HG03175 (cell line): ENCODE results near the gene VSIG10L2.
"Not testable (repeated sequence)": the region's sequence is repeated elsewhere in the genome, so short reads cannot be mapped to it uniquely, and the experiment has no call there.

Experiments
- ATAC-seq: cut with Tn5 transposase; IDR thresholded peaks from one replicate; pipeline ENCODE4 v1.9.1; 2021; ENCODE audit warnings: mild to moderate bottlenecking, moderate library complexity; ENCODE audit not compliant: unreplicated experiment

Gene VSIG10L2

DNA sequence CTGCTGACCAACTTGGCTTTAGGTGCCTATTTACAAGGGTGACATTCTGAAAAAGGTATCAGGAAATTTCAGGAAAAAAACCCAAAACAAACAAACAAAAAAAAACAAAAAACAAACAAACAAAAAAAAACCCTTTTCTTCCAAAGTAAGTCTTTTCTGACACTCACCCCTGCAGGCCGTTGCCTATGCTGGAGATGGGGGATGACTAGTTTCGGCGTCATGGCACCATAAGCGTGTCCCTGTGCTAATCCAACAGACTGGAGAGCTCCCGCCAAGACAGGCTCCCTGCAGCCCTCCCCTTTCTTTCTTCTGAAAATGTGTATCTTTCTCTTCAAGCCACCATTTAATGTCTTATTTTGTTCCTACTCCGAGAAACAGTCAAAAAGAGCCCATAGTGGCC is 13.7 kb downstream of the VSIG10L2 start:
- ATAC-seq: no peak

DNA sequence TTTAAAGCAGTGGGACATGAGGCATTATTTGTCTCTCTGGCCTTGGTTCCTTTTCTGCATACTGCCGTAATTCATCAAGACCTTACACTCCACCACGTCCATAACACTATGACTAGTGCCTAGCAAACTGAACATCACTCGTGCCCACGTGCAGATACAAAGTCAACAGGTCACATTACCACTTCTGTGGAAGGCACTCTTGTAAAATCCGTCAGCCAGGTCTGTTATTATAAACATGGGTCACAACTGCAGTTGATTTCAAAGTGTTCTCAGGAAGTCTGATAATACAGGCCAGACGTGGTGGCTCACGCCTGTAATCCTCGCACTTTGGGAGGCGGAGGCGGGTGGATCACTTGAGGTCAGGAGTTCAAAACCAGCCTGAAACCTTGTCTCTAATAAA is 14.1 kb downstream of the VSIG10L2 start:
- ATAC-seq: no peak

DNA sequence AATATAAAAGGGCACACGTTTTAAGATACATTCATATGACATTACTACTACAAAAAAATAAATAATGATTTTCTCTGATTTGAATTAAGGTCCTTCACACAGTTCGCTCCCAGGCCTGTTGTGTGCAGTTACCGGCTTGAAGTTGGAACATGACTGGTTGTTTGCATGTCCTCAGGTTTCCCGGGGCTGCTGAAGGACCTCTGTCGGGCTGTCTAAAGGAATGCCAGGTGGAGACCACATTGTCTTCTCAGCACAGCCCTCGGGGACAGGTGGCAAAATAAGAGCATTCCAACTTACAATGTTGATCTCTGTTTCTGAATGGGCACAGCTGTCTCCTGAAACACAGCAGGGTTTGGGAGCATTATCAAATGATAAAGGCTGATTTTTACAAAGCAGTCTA is 14.9 kb downstream of the VSIG10L2 start:
- no peak for ATAC-seq

DNA sequence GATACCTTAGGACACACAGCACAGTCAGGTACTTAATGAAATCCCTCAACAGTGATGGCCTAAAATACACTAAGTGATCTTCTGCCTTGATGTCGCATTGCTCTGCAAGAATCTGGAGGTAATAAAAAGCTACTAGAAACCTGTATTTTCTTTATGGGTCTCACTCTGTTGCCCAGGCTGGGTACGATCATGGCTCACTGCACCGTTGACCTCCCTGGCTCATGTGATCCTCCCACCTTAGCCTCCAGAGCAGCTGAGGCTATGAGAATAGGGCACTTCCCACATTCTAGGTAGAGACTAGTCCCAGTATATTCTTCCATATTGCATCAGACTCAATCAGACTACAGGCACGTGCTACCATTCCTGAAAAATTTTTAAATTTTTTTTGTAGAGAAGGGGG is 21.7 kb downstream of the VSIG10L2 start:
- no peak for ATAC-seq

DNA sequence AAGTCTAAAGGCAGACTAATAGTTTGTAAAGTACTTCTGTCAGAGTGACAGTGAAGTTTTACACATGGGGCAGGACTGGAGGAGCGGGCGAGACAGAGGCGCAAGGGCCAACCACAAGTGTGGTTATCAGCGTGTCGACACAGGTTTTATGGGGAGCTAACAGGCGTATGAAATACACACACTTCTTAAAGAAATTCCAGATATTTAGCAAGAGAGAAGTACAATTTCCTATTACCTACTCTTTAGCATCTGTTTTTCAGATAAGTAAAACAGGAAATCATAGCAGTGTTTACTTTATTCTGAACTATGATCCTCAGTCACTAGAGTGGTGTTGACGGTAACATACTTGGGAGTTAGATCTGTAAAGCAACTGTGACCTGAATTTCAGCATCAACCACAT is 22.5 kb downstream of the VSIG10L2 start:
- no peak for ATAC-seq

DNA sequence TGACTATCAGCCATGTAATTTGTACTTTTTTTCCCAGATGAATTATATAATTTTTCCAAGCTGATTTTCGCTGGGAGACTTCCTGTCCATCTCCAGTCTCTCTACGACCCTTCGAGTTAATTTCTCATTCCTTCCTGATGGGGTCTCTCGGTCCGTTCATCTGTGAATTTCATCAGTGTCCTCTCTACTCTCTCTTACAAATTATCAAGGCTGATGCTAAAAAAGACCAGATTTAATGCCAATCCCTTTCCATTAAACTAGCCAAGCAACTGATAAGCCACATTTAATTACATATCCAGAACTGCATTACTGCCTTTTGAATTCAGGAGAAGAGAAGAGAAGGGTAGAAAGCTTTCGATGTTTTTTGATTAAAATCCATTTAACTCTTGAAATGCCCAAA is 25.8 kb downstream of the VSIG10L2 start:
- ATAC-seq: no peak

DNA sequence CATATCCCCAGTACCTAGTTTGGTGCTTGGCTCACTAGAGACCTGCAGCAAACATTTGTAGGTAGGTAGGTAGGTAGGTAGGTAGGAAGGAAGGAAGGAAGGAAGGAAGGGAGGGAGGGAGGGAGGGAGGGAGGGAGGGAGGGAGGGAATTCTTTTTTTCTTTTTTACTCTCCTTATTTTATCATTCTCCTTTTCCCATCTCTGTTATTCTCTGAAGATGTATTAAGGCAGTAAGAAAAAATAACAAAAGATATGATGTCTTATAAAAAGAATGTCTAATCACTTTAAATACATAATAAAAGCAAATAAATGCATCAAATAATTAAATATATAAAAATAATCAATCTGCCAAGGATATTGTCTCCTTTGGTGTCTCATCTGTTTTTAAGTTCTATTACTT is 28.4 kb downstream of the VSIG10L2 start:
- ATAC-seq: no peak

DNA sequence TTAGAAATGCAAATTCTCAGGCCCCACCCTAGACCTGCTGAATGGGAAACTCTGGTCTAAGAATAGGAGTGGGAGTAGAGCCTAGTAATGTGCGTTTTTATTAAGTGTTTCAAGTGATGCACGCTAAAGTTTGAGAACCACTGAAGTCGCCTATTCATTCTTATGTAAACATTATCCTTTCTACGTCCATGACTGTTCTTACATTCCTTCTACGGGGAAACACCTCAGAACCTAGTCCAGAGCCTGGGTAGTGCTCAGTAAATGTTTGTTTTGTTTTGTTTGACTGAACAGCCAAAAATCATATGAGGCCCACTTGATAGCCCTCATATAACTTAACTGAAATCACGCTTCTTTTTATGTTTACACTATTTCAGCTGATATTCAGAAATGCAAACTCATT is 29.8 kb downstream of the VSIG10L2 start:
- ATAC-seq: no peak

DNA sequence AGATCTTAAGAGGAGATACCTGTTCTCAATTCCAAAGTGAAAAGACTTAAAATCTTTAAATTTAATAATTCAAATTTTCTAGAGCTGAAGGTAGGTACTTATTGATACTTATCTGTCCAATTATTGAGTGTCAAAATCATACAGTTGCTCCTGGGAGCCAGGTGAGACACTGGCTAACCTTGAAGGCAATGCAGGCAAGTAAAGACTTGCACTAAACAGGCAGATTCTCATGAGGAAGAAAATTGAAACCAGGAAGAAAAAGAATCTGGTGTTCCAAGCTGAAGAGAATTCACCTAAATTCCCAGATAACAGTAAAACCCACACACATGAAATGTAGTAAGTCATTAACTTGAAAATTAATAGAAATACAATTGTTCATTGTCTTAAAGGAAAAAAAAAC is 30.3 kb downstream of the VSIG10L2 start:
- no peak for ATAC-seq

DNA sequence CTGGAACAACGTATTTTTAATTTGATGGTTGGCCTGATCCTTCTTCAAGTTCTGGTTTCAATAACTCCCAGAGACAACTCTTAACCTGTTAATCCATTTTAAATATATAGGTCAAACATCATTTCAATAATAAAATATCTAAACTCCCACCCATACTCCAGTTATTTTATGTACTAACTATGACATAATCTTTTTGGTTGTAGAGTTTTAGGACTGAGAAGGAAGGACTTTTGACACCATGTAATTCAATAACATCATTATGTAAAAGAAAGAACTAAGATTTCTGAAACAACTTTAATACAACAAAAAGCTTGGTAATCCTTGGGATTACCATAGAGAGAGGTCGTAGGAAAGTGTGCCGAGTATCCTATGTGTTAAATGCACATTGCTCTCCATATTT is 31.5 kb downstream of the VSIG10L2 start:
- no peak for ATAC-seq

DNA sequence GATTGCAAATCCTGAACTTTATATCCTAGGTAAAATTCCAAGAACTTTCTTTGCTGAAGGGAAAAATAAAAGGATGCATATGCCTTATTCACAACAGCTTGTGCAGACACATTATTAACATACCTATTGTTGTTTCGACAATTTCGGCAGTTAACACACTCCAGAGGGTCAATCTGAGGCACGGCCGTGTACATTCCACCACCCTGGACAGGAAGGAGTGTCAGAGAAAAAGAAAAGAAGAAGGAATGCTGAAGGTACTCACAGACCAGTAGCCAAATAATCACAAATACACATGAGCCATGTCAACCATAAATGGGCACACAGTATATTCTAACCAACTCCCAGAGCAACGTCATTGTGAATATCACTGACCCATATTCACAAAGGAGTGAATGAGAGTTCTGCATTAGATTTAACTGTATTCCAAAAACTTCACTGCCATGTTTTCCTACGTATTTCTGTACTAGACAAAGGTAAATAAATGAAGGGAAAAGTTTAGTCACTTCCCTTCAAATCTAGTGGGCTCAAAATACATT is 32.4 kb downstream of the VSIG10L2 start:
- no peak for ATAC-seq

DNA sequence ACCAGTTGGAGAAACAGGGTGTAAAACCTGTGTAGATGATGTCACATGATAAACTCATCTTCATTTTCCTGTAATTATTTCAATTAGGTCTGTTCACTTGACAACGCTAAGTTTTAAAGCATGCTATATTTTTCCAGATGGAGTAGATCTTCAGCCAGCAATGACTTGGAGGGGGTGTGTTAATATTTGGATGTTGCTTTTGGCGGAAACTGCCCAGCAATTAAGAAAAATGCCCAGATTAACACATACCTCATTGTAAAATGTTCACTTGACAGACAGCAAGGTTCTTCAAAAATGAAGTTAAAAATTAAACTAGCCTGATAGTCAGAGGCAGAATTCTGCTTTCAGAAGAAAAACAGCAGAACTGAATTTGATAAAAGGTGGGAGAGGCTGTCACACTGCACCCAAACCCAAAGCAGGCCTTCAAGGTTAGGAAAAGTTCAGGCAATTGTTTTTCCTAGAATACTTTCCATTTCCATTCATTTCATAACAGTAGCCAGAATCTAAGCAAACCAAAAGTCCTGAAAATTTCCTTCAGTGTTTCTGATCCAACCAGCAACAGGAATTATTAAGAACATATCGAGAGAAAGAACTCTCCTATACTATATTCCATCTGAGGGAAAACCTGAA is 33.0 kb downstream of the VSIG10L2 start:
- ATAC-seq: no peak

DNA sequence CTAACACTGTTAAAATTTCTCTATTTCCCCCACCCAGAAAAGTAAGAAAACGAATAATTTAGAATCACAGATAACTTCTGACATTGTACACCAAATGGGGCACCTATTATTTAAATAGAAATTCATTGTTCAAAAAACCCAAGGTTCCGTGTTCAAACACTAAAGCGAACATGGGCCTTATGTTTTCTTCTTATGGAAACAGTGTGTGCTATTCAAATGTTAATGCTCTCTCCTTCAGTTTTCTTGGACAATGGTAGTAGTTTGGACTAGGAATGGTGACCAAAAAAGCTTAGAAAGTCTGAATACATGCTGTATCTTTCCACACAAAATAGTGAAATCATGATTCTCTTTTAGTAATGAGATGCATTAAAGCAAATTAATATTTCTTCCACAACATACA is 33.7 kb downstream of the VSIG10L2 start:
- no peak for ATAC-seq

DNA sequence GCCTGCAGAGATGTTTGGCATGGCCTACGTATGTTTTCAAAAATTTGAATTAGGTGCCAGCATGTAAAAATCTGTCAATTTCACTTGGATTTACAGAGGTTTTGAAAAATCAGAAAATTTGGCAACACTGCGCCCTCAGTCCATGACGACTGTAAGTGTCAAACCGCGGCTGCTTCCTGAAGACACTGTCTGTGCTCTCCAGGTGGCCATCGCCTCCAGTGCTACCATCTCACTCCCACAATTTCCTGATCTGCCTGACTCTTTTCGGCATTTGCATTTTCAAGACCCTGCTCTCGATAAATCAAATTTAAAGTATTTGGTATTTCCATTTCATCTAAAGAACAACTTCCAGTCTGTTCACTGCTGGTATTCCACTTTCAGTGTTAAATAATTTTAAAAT is 34.6 kb downstream of the VSIG10L2 start:
- ATAC-seq: no peak

DNA sequence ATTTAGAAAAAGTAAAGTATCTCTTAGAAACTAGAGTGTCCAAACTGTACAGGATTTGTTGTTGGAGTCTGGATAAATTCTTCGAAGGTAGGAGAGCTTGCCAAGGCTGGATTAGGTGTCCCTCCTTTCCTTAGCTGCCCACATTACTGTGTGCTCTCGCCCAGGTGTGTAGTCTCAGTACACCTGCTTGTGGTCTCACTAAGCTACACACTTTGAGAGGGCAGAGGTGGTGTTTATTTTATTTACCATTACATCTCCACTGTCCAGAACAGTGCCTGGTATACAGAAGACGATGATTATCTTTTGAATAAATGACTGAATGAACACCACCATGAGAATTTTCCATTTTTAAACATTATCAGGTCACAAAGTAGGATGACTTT is 36.5 kb downstream of the VSIG10L2 start:
- ATAC-seq: no peak

DNA sequence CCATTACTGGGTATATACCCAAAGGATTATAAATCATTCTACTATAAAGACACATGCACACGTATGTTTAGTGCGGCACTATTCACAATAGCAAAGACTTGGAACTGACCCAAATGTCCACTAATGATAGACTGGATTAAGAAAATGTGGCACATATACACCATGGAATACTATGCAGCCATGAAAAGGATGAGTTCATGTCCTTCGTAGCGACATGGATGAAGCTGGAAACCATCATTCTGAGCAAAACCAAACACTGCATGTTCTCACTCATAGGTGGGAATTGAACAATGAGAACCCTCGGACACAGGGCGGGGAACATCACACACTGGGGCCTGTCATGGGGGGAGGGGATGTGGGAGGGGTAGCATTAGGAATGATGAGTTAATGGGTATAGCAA is 40.1 kb downstream of the VSIG10L2 start:
- ATAC-seq: not testable (repeated sequence)

DNA sequence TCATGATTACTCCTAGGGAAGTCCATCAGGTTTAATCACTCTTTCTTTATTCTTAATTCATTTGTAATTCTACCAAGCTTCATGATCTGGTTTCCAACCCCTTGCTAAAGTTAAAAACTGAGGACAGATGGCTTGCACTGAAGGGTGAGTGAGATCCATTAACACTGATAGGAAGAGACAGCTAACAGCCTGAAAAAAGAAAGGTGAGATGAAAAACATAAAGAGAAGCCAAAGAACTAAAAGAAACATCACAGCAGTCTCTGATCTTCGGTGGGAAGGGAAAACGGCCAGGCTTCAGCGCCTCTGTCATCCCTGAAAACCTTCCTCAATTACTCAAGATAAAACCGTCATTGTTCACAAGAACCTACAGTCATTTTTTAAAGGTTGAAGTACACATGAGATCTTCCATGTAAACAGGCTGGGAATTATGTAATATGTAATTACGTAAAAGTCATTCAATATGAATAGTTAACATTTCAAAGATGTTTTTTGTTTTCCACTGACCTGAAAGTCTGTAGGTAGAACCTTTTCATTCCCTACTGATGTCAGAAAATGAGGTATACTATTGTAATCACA is 41.3 kb downstream of the VSIG10L2 start:
- no peak for ATAC-seq

DNA sequence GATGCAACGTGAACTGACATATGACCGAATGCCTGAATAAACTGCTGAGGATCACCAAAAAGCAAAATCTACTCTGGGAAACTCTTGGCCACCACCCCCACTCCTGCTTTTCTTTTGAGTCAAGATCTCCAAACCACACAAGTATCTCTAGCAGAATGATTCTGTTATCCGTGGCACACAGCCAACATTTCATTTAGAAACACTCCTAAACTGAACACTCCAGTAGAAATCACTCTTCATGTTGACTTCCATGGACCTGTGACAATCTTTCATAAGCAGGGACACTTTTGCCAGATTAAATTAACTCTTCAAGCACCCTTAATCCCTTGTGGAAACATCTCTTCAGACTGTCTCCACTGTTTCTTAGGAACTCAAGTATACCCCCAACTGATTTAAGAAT is 44.4 kb downstream of the VSIG10L2 start:
- ATAC-seq: no peak

DNA sequence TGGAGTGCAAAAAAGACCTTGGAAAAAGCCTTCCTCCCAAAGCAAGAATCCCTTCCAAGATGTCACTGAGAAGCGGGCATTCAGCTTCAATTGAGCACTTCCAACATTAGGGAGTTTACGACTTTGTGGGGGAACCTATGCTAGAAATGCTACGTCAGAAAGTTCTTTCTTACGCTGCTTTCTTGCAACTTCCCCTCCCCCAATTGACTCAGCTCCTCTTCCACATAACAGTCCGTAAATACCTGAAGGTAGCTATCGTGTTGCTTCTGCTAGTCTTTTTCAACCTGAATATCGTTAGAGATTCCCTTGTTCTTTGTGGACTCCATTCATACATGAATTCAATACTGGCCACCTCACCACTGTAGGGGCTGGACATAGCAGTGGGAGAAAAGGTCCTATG is 47.0 kb downstream of the VSIG10L2 start:
- ATAC-seq: no peak

DNA sequence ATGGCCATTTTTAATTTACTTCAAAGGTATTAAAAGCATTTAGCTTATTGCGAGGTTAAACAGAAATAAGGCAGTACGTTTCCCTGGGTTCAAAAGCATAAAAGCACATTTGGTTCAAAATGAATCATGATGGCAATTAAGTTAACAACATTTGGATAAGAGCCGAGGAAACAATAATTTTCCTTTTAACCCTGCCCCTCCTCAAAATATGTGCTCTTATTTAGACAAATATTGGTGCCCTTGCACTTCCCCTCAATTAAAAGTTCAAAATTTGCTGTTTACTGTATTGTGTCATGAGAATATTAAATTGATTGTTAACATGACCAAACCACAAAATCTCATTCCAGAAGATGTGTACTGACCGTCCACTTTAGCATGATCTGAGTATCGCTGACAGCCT is 48.7 kb downstream of the VSIG10L2 start:
- no peak for ATAC-seq

DNA sequence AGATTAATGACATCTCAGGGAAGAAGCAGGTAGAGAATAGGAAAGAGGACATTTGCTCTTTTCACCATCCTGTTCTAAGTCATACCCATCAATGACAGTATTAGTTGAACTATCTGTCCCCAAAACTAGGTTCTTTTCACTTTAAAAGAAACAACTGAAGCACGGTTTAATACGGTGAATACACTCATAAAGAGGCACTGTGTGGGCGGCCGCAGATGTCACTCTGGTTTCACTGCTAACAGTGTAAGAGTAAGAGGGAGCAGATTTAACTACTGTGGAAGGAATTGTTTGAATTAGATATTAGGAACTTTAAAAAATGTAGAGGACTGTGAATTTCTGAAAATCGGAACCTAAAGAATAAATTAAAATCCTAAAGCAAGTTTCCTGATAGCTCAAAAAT is 49.5 kb downstream of the VSIG10L2 start:
- ATAC-seq: peak; percentile 57

DNA sequence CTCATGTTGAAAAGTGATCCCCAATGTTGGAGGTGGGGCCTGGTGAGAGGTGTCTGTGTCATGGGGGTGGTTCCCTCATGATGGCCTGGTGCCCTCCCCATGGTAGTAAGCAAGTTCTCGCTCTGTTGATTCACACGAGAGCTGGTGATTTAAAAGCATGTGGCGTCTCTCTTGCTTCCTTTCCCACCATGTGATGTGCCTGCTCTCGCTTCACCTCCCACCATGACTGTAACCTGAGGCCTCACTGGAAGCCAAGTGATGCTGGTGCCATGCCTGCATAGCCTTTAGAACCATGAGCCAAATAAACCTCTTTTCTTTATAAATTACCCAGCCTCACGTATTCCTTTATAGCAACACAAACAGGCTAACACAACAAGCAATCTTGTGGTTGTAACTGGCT is 52.4 kb downstream of the VSIG10L2 start:
- no peak for ATAC-seq
